GM19035 (cell line): Measurements from ENCODE around the gene ELF4.
"Not testable (repeated sequence)": the region's sequence is repeated elsewhere in the genome, so short reads cannot be mapped to it uniquely, and the experiment has no call there.

Source experiments
- ATAC-seq: cut with Tn5 transposase; IDR thresholded peaks from one replicate; pipeline ENCODE4 v1.9.1; 2021; ENCODE audit not compliant: unreplicated experiment

Gene ELF4

GRCh38 chrX:130115119-130115885 lies 5.0 kb upstream of the ELF4 start:
- not testable (repeated sequence) for ATAC-seq

- ATAC-seq, result no peak
These were observed 3.9 kb upstream of the ELF4 start for GRCh38 chrX:130114141-130114588.

- ATAC-seq, result no peak
These were observed 1.2 kb upstream of the ELF4 start for GRCh38 chrX:130111220-130112154.

GRCh38 chrX:130109429-130110378 lies 593 bp downstream of the ELF4 start:
- ATAC-seq, result peak; percentile 5

DNA sequence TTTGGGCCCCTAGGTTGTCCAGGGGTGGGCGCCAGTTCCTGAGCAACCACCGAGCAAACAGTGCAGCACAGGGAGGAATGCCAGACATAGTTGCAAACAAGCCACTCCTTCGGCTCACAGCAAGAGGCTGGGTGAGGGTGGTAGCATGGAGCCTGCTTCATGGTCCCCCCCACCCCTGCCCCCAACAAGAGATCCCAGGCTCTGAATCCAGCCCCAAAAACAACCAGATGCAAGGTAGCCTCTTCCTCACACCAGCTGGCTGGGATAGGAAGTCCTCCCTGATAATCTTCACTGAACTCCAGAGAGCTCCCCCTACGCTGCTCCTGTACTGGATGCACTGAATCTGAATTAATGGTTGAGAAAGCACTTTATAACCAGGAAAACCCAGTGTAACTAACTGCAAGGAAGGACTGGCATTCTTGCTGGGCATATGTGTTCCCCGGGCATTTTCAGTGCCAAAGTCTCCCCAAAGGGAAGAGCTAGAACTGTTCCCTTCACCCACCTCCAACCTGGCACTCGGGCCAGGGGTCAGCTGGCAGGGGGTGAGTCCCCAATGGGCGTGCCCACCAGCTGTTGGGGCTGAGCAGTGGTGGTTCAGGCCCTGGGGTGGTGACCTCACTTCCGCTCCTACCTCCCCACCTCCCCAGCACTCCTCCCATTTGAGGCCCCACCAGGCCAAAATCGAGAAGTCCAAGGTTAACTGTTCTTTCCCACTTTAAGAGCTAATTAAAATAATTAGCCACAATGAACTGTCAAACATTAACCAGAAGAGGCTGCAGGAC lies 1.5 kb downstream of the ELF4 start:
- ATAC-seq, result peak; percentile 56

GRCh38 chrX:130106071-130106470 lies 4.2 kb downstream of the ELF4 start:
- no peak for ATAC-seq

GRCh38 chrX:130105244-130105643 lies 5.1 kb downstream of the ELF4 start:
- no peak for ATAC-seq

- no peak for ATAC-seq
These were observed 6.7 kb downstream of the ELF4 start for GRCh38 chrX:130103605-130104004.

GRCh38 chrX:130100180-130100579 lies 10.1 kb downstream of the ELF4 start:
- ATAC-seq, result no peak

GRCh38 chrX:130098210-130098552 lies 12.1 kb downstream of the ELF4 start:
- ATAC-seq, result no peak

- ATAC-seq, result no peak
These were observed 12.6 kb downstream of the ELF4 start for GRCh38 chrX:130097507-130098209.

GRCh38 chrX:130095249-130096030 lies 14.9 kb downstream of the ELF4 start:
- ATAC-seq, result no peak

DNA sequence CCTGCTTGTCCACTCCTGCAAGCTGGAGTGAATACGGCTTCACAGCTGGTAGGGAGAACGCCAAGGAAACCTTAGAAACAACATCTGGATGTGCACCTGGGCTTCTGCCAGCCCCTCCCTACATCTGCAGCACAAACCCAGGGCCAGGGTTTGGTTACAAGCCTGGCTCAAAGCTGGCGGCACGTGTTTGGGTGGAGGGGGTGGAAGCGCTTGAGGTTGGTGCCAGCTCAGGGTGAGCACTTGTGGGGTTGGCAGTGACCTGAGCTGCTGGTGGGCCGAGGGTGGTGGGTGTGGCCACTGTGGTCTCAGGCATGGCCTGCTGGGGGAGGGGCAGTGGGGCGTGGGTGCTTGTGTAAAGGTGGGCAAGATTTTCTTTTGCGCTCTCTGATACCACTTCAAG lies 15.6 kb downstream of the ELF4 start:
- no peak for ATAC-seq

GRCh38 chrX:130093271-130093670 lies 17.0 kb downstream of the ELF4 start:
- ATAC-seq, result no peak

DNA sequence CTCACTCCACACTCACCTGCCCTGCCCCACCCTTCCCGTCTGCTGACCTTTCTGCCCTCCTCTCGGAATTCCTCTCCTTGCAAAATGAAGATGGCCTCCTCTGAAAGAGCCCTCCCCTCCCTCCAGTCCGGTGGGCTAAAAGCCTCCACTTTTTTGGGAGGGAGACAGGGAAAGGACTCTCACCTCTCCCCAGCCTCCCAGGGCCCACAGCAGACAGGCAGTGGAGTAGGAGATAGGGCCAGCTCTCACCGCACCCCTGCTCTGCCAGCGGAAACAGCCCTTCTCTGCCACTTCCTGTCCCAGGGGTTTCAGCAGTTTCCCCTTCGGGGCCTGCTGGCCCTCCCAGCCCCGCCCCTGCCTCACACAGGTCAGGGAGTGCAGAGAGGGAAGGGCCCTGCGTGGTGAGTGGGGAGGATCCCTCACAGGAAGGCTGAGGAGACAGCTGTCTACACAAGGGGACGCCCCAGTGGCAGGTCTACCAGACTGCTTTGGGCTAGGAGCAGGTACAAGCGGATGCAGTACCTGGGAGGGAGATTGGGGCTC lies 18.2 kb downstream of the ELF4 start:
- ATAC-seq, result peak; percentile 99

GRCh38 chrX:130090364-130090763 lies 19.9 kb downstream of the ELF4 start:
- ATAC-seq, result no peak

DNA sequence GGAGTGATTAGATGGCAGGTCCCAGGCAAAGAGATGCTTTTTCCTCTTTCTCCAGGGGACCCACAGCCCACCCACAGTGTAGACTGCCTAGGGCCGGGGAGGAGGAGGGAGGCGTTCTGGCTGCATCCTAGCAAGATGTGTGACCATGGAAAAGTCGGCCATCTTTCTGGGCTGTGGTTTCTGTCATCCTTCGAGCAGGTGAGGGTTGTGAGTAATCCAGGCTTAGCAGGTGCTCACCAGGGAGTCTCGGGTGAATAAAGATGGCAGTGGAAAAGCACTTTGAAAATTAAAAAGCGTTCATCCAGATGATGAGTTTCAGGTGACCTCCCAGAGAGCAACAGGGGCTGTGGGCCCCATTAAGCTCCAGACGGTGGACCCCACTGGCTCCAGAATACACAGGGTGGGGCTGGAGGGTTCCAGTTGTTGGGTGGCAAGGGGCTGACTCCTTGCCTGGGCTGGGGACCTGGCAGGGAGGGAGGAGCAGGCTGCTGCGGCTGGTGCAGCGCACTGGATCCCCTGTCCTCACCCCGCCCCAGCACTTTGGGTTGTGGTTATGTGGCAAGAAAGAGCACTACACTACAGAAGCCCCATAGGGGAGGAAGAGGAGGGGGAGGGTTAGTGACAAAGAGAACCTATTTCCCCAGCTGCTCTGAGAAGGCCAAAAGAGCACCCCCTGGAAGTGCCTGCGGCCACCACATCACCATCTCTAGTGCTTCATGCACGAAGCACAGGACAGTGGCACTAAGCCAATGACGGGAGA lies 23.7 kb downstream of the ELF4 start:
- ATAC-seq, result peak; percentile 41
